Mucosa of gallbladder (tissue), 1 donor: ENCODE data around the gene ZNF331. TPM values are rescaled to one million over a fixed set of nuclear protein-coding genes. Genes with fewer than 3 reads are reported as not detected.

Experiments
- DNase-seq: peaks from one replicate; pipeline ENCODE4 v3.0.0-alpha.2; 2020; ENCODE audit warnings: low spot score
- total RNA-seq: library from RNA; stranded (reverse); gene quantifications from one replicate; pipeline ENCODE4 v1.2.1, GENCODE V29; 2021
- donor health status: DM: no; HTN: no; CAD: no.

ZNF331 gene
- total RNA-seq, 1 donor from 2014 or later, result 27.0 TPM

DNA sequence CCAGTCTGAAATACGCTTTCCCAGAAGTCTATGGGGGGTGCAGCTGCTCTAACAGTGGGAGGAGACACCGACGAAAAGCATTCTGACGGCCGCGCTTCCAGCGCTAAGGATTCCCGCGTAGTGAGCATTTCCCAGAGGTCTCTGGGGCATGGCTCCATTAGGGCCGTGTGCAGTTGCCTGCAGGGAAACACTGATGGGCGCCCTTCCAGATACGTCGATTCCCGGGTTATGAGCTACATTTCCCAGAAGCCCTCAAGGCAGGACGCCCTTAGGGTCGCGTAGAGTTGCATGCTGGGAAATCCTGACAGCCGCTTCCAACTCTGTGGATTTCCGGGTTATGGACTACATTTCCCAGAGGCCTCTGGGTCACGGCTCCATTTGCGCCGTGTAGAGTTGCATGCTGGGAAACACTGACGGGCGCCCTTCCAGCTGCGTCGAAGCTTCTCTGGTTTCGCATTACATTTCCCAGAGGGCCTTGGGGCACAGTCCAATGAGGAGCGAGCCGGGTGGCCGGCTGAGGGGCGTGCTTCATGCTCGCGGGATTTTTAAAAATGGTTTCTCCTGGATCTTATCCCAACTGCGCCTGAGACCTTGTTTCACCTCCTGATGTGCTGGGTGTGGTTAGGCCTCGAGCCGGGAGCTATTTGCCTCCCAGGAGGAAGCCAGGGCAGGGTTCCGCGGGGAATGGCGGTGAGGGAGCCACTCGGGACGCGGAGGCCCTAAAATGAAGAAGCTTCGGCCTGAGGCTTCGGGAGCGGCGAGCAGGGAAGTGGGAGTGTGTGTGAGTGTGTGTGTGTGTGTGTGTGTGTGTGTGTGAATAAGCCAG, 17.2 kb upstream of the ZNF331 start:
- DNase-seq, result peak; percentile 99

DNA sequence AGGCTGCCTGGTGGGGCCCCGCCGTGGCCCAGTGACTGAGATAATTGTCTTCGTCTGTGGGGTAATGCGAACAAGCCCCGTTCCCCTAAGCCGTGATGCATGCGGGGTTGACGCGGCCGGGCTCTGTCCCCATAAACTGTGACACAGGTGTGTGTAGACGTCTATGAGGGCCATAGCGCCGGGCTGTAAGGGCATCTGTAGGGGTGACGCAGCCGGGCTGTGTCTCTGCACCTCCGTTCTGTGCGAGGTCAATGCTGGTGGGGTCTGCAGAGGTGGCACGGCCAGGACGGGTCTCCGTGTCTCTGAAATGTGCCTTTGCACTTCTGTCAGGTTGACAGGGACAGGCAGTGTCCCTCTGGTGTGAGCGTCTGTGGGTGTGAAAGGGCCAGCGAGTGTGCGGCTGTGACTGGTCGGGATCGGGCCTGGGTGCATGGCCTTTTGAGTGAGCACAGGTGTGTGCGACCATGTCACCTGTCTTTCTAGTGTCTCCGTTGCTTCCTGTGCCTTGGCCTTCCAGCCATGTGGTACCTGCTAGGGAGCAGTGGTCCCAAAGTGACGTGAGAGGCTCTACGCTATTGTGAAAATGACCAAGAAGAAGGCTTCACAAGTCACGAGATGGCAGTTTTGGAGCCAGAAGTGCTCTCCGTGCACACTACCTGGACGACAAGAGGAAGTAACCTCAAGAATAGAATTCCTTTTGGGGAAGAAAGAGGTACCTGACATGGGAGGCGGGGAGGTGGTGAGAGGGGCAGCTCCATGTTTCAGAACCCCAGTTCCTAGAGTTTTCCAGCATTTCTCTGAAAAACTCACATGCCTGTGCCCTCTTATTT, 16.4 kb upstream of the ZNF331 start:
- no peak for DNase-seq

DNA sequence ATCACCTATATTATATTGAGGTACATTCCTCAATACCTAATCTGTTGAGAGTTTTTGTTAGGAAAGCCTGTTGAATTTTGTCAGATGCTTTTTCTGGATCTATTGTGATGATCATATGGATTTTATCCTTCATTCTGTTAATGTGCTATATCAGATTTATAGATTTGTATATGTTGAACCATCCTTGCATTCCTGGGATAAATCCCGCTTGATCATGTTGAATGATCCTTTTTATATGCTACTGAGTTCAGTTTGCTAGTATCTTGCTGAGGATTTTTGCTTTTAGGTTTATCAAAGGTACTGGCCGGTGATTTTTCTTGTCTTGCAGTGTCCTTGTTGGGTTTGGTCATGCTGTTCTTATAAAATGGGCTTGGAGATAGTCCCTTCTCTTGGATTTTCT, 12.0 kb upstream of the ZNF331 start:
- DNase-seq, result no peak

DNA sequence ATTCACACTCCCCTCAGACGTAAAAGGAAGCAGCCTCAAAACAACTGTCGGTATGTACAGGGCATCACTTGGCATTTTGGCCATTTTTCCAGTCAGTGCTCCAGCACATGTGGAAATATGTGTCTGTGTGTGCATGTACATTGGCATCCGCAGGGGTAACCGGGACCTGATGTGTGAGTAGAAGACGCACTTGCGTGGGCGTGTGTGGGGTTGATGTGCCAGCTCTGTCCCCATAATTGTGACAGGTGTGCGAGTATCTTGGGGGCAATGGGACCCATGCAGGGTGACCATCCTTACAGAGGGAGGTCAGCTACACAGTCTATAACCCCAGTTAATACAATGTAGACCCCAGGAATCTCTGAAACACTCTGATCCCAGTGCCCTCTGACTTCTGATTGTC, 7.3 kb upstream of the ZNF331 start:
- DNase-seq, result no peak

DNA sequence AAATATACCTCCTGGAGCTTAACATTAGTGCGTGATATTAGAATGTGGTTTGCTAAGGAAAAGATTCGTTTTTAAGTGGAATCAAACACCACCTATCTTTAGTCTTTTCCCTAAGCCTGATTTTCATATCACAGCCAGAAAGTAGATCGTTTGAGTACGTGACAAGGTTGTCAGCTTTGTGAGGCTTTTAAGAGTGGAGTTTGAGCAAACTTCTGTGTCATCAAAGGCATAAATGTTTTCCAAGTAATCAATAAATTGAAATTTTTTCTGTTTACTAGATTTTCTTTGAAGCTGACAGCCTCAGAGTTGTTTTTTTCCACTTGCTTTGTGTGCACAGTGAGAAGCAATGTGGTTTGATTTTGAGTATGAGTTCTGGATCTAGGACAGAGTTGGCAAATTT, 6.5 kb upstream of the ZNF331 start:
- no peak for DNase-seq

DNA sequence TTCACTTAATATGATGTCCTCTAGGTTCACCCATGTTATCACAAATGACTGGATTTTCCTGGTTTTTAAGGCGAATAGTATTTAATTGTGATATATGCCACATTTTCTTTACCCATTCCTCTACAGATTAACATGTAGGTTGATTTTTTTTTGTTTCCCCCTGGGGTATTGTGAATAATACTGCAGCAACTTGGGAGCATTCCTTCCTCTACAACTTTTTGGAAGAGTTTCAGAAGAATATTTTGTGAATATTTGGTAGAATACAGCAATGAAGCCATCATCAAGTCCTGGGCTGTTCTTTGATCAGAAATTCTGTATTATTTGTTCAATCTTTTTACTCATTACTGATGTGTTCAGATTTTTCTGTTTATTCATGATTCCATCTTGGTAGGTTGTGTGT, 5.6 kb upstream of the ZNF331 start:
- no peak for DNase-seq

DNA sequence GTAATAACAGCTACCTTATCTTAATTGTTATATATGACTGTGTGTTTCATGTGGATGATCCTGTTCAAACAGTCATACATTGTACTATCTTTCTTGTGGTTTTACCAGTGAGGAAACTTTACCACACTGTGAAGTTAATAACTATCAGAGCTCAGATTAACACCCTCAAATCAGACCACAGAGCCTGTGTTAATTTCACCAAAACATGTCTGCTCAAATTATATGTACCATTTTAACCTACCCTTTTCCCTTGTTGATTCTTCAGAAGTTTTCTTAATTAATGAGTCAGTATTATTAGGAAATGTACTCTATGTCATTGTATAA, 1.8 kb upstream of the ZNF331 start:
- DNase-seq, result no peak

DNA sequence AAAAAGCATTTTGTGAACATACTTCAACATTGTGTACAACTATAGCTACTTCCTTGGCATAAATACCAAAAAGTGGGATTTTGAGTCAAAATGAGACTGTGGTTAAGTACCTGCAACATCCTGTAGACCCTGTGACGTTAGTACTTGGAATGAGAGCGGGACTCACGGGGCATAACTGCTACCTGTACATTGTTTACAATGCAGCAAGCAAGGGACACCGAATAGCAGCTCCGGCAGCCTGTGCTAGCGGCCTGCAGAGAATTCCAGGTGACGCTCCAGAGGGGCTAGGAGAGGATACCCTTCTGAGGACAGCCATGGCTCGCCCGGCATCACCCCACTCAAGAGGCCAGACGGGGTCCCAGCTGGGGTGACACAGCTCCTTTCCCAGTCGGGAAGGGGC, 824 bp upstream of the ZNF331 start:
- DNase-seq, result no peak

DNA sequence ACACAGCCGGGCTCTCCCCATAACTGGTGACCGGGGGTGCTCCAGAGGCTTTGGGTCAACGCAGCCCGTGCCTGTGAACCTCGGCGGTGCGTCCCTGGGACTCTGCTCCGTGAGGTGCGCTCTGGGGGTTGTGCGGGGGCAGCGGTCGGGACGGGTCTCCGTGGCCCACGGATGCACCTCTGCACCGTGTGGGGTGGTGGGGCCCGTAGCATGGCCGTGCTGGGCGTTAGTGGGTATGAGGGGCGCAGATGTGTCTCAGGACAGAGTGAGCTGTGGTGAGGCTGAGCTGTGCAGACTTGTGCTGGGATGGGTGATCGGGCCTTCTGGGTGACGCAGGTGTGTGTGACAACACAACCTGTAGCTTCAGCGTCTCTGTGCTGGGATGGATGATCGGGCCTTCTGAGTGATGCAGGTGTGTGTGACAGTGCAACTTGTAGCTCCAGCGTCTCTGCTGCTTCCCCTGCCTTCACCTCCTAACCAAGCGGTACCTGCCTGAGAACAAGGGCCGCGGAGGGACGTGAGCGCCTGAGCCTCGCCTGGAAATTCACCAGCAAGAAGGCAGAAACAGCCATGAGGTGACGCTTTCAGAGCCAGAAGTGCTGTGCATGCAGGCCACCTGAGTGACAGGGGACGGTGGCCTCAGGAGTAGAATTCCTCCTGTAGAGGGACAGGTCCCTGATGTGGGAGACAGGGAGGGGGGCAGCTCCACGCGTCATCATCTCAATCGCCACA, 599 bp downstream of the ZNF331 start:
- no peak for DNase-seq

DNA sequence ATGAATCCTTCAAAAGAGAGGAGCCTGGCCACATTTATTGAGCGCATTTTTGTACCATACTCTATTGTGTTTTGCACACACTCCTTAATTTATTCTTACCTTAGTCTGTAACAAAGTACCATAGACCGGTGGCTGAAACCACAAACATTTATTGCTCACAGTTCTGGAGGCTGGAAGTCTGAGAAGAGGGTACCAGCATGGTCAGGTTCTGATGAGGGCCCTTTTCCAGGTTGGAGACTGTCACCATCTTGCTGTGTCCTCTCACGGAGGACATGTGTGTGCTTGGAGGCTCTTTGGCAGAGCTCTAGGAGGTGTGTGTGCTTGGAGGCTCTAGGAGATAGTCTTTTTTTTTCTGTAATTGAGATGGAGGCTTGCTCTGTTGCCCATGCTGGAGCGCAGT, 2.1 kb downstream of the ZNF331 start:
- no peak for DNase-seq

DNA sequence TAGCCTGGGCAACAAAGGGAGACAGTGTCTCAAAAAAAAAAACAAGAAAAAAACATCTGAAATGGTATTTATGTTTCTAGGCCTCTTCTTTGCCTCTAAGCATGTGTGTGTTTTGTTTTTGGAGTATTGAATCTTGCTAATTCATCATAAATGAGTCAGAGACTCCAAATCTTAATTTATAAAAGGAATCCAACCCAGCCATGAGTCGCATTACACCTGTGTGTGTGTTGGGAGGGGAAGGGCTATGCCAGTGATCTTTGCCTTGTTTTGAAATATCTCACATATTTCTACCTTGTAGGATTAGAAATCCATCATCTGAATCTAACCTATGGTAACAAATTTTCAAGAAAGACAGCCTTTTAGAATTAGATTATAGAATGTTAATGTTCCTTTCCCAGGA, 4.0 kb downstream of the ZNF331 start:
- no peak for DNase-seq

DNA sequence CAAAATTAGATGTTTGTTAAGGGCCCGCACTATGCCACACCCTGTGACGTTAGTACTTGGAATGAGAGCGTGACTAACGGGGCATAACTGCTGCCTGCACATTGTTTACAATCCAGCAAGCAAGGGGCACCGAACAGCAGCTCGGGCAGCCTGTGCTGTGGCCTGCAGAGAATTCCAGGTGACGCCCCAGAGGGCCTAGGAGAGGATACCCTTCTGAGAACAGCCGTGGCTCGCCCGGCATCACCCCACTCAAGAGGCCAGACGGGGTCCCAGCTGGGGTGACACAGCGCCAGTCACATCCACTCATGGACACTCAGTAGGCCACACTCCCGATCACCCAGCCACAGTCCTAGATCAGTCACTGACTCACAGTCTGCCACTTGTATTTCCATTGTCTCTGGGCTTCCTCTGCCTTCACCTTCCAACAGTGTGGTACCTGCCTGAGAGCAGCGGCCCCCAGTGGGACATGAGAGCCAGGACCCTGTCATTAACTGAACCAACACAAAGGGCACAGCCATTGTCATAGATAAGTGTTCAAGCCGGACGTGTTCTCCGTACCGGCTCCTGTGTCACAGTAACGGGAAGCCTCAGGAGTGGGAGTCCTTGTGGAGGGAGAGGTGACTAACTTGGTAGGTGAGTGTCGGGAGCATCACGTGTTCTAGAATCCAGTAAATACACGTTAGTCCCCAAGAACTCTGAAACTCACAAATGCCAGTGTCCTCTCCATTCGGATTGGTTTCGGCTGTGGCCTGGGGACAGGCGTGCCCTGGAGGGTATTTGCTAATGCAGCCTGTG, 7.5 kb downstream of the ZNF331 start:
- DNase-seq, result no peak

DNA sequence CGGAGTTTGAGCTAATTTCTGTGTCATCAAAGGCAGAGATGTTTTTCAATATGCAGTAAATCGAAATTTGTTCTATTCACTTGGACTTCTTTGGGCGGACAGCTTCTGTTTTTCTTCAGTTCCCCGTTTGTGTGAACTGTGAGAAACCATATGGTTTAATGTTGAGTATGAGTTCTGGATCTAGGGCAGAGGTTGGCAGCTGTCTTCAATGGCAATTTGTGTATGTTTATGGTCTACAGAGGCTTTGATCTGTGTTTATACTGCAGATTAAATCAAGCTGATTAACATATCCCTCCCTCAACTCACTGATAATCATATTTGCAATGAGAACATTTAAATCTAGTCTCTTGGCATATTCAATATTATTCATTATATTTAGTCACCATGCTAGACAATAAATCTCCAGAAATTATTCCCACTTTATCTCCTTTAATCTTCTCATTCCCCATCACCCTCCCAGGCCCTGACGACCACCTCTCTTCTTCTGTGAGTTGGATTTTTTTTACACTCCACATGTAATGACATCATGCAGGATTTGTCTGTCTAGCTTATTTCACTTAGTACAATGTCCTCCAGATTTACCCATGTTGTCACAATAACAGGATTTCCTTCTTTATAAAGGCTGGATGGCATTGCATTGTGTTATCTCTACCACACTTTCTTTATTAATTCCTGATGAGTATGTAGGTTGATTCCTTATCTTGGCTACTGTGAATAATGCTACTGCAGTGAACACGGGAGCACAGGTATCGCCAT, 9.0 kb downstream of the ZNF331 start:
- no peak for DNase-seq

DNA sequence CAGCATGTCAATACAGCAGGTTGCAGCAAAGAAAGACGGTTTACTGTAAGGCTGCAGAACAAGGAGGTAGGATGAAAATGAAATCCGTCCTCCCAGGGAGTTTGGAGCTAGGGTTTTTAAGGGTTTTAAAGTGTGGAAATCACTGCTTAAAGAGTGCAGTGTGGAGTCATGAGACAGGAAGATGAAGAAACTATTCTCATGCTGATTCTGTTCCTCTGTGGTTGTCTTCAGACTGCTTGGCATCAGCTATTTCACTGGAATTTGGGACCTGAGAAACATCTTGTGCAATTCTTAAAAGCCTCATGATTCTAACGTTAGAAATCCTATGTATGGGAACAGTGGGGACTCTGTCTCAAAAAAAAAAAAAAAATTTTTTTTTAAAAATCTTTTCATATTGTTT, 11.4 kb downstream of the ZNF331 start:
- DNase-seq, result no peak

DNA sequence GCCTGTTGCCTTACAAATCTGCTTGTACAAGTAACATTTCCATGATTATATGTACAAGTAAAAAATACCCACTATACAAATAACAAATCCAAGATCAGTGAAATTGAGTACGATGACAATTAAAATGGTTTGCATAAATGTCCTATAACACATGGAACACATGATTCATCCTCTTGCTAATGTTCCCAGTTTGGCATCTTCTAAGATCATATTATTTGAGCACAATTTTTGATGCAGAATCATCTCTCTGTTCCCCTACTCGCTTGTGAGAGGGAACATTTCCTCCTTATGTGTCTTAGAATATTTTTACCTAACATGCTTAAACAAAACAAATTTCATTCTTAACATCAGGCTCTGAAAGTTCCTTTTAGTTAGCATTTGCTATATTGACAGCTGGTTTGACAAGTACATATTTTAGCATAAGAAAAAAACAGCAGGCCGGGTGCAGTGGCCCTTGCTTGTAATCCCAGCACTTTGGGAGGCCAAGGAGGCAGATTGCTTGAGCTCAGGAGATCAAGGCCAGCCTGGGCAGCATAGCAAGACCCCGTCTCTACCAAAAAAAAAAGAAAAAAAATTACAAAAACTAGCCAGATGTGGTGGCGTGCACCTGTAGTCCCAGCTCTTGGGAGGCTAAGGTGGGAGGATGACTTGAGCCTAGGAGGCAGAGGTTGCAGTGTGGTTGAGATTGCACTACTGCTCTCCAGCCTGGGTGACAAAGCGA, 14.2 kb downstream of the ZNF331 start:
- DNase-seq, result no peak

DNA sequence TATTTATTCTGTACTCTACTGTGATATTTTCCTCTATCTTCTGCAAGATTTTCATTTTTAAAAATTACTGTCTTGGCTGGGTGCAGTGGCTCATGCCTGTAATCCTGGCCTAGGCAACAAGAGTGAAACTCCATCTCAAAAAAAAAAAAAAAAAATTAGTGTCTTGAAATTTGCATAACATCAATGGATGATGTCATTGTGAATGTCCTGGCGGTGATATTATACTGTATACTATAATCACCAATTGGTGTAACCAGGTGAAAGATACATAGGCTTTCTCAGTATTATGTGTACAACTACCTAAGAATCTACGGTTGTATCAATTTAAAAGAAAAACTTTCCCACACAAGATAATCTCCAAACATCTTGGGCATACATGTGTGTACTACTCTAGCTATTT, 15.2 kb downstream of the ZNF331 start:
- no peak for DNase-seq

DNA sequence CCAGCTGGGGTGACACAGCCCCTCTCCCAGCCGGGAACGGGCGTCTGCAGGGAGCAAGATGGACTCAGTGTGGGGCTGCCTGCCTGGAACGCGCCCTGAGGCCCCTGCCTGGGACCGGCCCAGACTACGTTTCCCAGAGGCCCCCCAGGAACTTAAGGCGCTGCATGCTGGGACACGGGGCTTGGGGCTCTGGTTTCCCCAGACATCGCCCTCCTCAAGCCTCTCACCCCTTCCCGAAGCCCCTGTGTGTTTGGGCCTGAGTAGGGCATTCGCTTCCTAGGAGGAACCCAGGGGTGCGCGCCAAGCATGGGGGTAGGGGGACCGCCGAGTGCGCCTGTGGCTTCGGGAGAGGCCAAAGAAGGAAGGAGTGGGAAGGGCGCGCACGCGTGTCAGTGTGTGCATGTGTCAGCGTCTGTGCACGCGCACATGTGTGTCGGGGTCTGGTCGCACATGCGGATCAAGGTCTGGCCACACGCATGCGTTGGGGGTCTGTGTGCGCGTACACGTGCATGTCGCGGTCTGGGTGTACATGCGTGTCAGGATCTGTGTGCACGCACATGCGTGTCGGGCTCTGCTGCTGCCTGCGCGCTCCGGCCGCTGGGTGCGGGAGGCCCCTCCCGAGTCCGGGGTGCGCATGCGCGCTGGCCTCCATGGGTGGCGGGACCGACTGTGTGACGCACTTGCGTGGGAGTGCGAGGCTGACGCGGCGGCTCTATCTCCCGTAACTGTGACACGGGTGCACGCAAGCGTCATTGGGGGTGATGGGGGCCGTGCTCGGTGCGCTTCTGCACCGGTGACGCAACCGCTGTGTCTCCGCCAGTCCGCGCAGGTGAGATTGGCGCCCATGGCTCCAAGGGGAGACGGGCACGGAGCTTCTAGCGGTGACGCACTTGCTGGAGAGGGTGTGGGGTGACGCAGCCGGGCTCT, 16.2 kb downstream of the ZNF331 start:
- DNase-seq, result peak; percentile 89

DNA sequence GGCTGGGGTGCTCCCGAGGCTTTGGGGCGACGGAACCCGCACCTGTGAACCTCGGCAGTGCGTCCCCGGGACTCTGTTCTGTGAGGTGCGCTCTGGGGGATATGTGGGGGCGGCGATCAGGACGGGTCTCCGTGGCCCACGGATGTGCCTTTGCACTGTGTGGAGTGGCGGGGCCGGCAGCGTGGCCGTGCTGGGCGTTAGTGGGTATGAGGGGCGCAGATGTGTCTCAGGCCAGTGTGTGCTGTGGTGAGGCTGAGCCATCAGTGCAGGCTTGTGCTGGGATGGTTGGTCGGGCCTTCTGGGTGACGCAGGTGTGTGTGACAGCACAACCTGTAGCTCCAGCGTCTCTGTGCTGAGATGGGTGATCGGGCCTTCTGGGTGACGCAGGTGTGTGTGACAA, 16.9 kb downstream of the ZNF331 start:
- no peak for DNase-seq

DNA sequence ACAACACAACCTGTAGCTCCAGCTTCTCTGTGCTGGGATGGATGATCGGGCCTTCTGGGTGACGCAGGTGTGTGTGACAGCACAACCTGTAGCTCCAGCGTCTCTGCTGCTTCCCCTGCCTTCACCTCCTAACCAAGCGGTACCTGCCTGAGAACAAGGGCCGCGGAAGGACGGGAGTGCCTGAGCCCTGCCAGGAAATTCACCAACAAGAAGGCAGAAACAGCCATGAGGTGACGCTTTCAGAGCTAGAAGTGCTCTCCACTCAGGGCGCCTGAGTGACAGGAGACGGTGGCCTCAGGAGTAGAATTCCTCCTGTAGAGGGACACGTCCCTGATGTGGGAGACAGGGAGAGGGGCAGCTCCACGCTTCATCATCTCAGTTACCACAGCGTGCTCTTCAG, 17.4 kb downstream of the ZNF331 start:
- no peak for DNase-seq
